HG02943 (cell line): ENCODE results near the gene IGFN1.

Source experiments
- ATAC-seq: cut with Tn5 transposase; IDR thresholded peaks from one replicate; pipeline ENCODE4 v1.9.1; 2021; ENCODE audit warnings: mild to moderate bottlenecking, low read depth, moderate library complexity; ENCODE audit not compliant: unreplicated experiment

IGFN1 gene

GRCh38 chr1:201184307-201185122 is 6.1 kb upstream of the IGFN1 start:
- no peak for ATAC-seq

GRCh38 chr1:201185123-201185453 is 5.5 kb upstream of the IGFN1 start:
- ATAC-seq: no peak

- ATAC-seq: no peak
Measured at GRCh38 chr1:201185527-201186128, 5.0 kb upstream of the IGFN1 start.

GRCh38 chr1:201186192-201186591 is 4.4 kb upstream of the IGFN1 start:
- ATAC-seq: no peak

- ATAC-seq: no peak
Measured at GRCh38 chr1:201189085-201189484, 1.5 kb upstream of the IGFN1 start.

- ATAC-seq: no peak
Measured at GRCh38 chr1:201190005-201190404, 619 bp upstream of the IGFN1 start.

GRCh38 chr1:201191653-201192260 is 1.1 kb downstream of the IGFN1 start:
- ATAC-seq: no peak

- no peak for ATAC-seq
Measured at GRCh38 chr1:201192261-201192788, 1.7 kb downstream of the IGFN1 start.

- ATAC-seq: no peak
Measured at GRCh38 chr1:201194046-201194445, 3.4 kb downstream of the IGFN1 start.

- ATAC-seq: no peak
Measured at GRCh38 chr1:201198598-201198997, 8.0 kb downstream of the IGFN1 start.

GRCh38 chr1:201205036-201205435 is 14.4 kb downstream of the IGFN1 start:
- no peak for ATAC-seq

- ATAC-seq: no peak
Measured at GRCh38 chr1:201206176-201206575, 15.6 kb downstream of the IGFN1 start.

- ATAC-seq: no peak
Measured at GRCh38 chr1:201207046-201207445, 16.4 kb downstream of the IGFN1 start.

GRCh38 chr1:201208236-201208635 is 17.6 kb downstream of the IGFN1 start:
- no peak for ATAC-seq

GRCh38 chr1:201212056-201212455 is 21.4 kb downstream of the IGFN1 start:
- ATAC-seq: no peak

GRCh38 chr1:201212461-201213055 is 21.9 kb downstream of the IGFN1 start:
- ATAC-seq: no peak

GRCh38 chr1:201213106-201213770 is 22.6 kb downstream of the IGFN1 start:
- no peak for ATAC-seq

GRCh38 chr1:201213926-201214325 is 23.3 kb downstream of the IGFN1 start:
- ATAC-seq: no peak

GRCh38 chr1:201214461-201214860 is 23.8 kb downstream of the IGFN1 start:
- ATAC-seq: no peak

- no peak for ATAC-seq
Measured at GRCh38 chr1:201214886-201215285, 24.3 kb downstream of the IGFN1 start.
